GM18909 (cell line): ENCODE measurements around the gene KCNIP4.
"Not testable (repeated sequence)": the region's sequence is repeated elsewhere in the genome, so short reads cannot be mapped to it uniquely, and the experiment has no call there.

Experiments
- ATAC-seq: cut with Tn5 transposase; IDR thresholded peaks from one replicate; pipeline ENCODE4 v1.9.1; 2021; ENCODE audit warnings: mild to moderate bottlenecking; ENCODE audit not compliant: unreplicated experiment, poor library complexity

KCNIP4 gene

GRCh38 chr4:21413807-21414370 is 534.7 kb downstream of the KCNIP4 start:
- ATAC-seq, result no peak

DNA sequence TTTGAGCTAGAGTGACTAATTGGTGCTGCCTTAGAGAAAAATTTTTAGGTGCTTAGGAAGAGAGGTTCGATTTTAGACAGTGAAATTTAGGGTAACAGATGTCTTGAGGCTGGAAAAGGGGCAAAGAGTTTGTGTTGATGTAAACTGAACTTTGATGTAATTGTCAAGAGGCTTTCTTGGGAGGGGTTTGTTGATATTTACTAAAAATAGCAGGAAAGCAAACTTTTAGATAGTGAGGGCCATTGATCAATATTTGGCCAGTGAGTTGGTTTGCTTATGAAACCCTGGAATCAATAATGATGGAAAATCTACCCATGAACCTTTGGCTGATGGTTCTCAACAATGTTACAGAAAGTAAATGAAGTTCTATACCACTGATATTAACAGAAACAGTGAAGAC is 537.5 kb downstream of the KCNIP4 start:
- no peak for ATAC-seq

DNA sequence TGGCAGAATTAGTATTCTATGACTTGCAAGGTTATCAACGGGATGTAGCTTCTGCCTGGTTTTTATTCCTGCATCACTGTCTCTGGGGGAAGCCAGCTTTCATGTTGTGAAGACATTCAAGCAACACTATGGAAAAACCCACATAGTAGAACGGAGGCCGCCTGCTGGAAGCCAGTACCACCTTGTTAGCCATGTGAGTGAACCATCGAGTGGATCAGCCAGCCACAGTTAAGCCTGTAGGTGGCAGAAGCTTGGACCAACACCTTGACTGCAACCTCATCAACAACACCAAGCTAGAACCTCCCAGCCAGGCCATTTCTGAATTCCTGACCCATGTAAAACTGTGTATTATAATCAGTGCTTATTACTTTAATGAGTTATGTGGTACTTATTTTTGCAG is 538.2 kb downstream of the KCNIP4 start:
- no peak for ATAC-seq

GRCh38 chr4:21387683-21388082 is 560.9 kb downstream of the KCNIP4 start:
- no peak for ATAC-seq

DNA sequence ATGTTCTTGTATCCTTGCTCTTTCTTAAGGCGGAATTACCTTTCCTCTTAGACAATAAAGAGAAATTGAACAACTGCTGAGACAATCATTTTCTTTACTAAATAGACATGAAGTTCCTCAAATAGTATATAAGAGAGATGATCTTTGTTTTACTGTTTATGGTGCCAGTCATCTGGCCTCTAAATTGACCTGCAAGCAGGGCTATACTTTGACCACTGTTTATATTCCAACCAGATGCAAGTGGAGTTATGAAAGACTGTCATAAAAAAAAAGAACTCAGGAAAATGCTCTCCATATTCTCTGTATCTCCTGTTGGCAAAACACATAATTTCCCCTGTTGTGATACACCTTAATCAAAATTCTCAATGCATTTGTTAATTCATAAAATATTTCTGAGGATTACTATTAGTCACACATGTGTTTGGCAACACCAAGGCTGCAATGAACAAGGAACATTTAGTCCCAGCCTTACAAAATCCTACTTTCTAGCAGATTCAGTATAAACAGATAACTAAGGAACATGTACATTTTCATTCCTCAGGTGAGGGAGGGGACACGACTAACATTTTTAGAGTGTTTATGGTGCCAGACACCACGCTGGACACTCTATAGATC is 562.3 kb downstream of the KCNIP4 start:
- ATAC-seq, result no peak

DNA sequence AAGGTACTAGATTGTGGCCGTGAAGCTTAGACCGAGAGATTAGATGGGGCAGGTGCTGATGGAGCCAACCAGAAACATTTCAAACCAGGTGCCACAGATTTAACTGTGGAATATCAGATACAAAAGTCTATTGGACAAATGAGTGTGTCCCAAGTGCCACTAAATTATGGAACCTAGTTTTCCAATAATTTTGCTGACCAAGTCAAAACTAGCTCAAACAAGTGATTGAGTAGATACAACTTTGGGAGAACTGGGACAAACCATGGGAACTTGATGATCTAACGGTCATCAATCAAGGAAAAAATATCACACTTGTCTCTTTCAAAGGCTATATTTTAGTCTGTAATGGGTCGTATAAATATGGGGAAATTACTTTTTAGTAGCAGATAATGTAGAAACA is 562.9 kb downstream of the KCNIP4 start:
- ATAC-seq, result no peak

DNA sequence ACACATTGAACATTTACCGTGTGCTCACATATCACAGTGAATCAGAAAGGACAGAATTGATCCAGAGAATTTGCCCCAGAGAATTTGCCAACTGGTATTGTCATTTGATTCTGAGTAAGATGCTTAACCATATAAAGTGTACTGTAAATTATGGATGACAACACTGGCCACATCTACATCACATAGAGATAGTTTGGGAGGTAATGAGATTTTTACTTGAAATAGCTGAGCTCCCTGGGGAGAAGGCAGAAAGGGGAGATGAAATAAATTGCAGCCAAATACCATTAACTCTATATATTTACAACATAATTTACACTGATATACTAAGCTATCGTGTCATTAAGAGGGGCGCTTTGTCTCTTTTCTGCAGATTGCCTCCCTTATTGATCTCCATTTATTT is 564.0 kb downstream of the KCNIP4 start:
- no peak for ATAC-seq

- ATAC-seq, result no peak
Measured at GRCh38 chr4:21380861-21381260, 567.7 kb downstream of the KCNIP4 start.

GRCh38 chr4:21377046-21377445 is 571.5 kb downstream of the KCNIP4 start:
- ATAC-seq, result no peak

GRCh38 chr4:21376176-21376575 is 572.4 kb downstream of the KCNIP4 start:
- no peak for ATAC-seq

DNA sequence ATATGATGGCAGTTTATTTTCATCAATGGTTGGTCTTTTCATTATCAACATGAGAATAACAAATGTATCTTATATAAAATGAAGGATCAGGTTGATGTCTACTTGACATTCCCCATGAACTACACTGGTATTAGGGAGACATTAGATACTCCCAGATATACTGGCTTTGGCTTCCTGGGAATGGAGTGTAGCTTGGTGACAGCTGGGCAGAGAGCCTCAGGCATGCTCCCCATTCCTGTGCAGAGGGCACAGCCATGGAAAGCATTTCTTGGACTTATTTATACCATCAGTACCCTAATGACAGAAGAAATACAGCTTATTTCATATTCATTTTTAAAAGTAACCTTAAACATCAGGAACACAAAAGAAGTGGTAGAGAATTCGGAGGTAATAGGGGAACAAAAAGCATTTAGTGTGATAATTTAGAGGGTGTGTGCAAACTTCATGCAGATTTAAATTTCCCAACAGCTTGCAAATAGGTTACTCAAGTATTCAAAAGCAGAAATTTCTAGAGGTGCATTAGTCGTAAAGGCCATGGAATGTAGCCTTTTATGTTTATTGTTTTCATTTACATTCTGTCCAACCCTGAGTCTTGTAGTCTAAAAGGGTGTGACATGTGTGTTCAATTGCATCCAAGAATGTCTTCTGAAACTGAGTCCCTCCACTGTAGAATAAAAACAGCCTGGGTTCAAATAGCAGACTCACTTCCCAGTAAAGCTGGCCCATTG is 573.8 kb downstream of the KCNIP4 start:
- no peak for ATAC-seq

GRCh38 chr4:21367567-21367966 is 581.0 kb downstream of the KCNIP4 start:
- no peak for ATAC-seq

GRCh38 chr4:21366840-21367239 is 581.7 kb downstream of the KCNIP4 start:
- ATAC-seq, result no peak

GRCh38 chr4:21366312-21366711 is 582.3 kb downstream of the KCNIP4 start:
- no peak for ATAC-seq

DNA sequence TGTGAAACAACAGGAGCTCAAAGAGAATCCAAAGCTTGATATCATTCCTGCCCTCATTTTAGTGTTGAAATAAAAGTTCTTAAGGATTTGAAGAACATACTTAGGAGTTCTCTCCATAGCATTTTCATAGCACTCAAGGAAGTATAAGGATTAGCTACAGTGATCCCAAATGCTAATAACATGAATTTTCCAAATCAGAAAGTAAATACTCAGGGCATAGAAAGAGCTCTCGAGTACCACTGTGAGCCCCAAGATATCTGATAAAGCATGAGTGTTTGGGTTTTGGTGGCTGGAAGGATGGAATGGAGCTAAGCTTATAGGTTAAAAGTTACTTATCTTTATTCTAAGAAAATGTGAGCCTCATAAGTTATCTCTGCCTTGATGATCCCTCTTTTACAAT is 584.9 kb downstream of the KCNIP4 start:
- ATAC-seq, result no peak

- ATAC-seq, result not testable (repeated sequence)
Measured at GRCh38 chr4:21352354-21352753, 596.2 kb downstream of the KCNIP4 start.

- ATAC-seq, result no peak
Measured at GRCh38 chr4:21347142-21347541, 601.4 kb downstream of the KCNIP4 start.

DNA sequence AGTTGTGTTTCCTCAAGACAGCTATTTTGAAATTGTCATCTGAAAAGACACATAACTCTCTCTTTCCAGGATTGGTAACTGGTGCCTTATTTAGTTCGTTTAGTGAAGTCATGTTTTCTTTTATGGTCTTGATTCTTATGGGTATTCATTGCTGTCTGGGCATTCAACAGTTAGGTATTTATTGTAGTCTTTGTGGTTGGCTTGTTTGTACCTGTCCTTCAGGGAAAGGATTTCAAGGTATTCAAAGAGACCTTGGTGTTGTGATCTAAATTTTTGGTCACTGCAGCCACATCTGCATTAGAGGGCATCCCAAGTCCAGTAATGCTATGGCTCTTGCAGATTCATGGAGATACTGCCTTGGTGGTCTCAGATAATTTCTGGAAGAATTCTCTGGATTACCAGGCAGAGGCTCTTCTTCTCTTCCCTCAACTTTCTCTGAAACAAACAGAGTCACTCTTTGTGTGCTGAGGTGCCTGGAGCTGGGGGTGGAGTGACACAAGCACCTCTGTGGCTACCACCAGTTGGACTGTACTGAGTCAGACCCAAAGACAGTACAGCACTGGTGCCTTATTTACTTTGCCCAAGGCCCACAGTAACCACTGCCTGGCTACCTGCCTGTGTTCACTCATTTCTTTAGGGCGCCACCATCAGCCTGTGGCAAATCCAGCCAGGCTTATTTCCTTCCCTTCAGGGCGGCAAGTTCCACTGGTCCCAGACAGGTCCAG is 620.4 kb downstream of the KCNIP4 start:
- no peak for ATAC-seq

DNA sequence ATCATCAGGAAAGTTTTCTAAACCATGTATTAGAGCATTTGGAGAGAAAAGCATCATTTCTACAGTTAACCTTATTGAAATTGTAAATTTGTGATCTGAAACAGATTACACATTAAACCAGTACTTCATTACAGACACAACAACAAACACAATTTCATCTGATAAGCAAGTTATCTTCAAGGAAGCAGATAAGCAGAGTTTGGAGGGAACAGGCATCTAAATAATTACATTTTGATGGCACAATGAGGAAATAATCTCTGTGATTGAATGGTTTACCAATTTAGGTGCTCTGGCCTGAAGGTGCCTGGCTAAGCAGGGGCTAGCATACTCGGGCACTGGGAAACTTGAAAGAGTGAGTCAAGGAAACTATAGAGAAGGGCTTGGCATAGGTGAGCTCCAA is 628.5 kb downstream of the KCNIP4 start:
- ATAC-seq, result no peak

DNA sequence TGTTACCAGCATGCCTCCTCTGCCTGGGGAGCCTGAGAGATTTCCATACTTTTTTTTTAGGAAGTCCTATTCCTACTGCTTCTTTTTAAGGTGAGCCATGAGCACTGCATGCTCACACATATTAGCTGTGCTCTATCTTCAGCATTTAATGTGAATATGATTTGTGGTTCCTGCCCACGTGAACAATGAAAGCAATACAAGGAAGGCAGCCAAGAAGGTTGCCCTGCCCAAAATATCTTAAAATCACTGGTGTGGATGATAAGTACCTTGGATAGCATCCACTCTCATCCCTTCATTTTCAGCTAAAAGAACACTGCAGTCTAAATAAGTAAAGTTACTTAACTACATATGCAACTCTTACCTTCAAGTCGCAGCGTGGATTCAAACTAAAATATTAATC is 640.9 kb downstream of the KCNIP4 start:
- ATAC-seq, result no peak

GRCh38 chr4:21304540-21304887 is 644.1 kb downstream of the KCNIP4 start:
- ATAC-seq, result no peak
